Ovary (tissue), 9 donors: Measurements from ENCODE around the gene CCDC83. TPM values are rescaled to one million over a fixed set of nuclear protein-coding genes. Genes with fewer than 3 reads are reported as not detected.
"Not testable (repeated sequence)": the region's sequence is repeated elsewhere in the genome, so short reads cannot be mapped to it uniquely, and the experiment has no call there.

Source experiments
- DNase-seq, 5 donors: peaks; one replicate each; pipeline ENCODE4 v3.0.0-alpha.2; 2019 to 2020
- H3K27ac ChIP-seq, 2 donors: fragments of 200-600 bp; one replicate each; pipeline versions ENCODE4 v1.5.1 to v1.8.0; 2019 to 2022
- H3K27me3 ChIP-seq: fragments of 200-600 bp; one replicate; pipeline ENCODE4 v1.8.0; 2022
- H3K36me3 ChIP-seq: fragments of 200-600 bp; sonication (generic); one replicate; pipeline ENCODE4 v1.5.1; 2019
- H3K4me1 ChIP-seq: one replicate; pipeline ENCODE4 v1.8.1; 2013; ENCODE audit warnings: mild to moderate bottlenecking, moderate library complexity; ENCODE audit not compliant: insufficient read depth
- H3K4me3 ChIP-seq: fragments of 200-600 bp; sonication (generic); one replicate; pipeline ENCODE4 v1.5.1; 2017
- H3K9me3 ChIP-seq, 2 donors: fragments of 200-600 bp in 1 of 2; sonication (generic) in 1 of 2; one replicate each; pipeline versions ENCODE4 v1.5.1 to v1.8.1; 2013 to 2019; ENCODE audit warnings: mild to moderate bottlenecking in 1 of 2, moderate library complexity in 1 of 2
- EP300 ChIP-seq: sonication (generic); formaldehyde crosslinking; IDR thresholded peaks from one replicate; pipeline ENCODE4 v1.6.1; 2017; ENCODE audit warnings: antibody characterized with exemption
- POLR2A ChIP-seq: fragments of 450-650 bp; IDR thresholded peaks from one replicate; pipeline ENCODE4 v1.6.1; 2017; ENCODE audit warnings: antibody characterized with exemption, mild to moderate bottlenecking, moderate library complexity
- WGBS, 3 donors: extraction: QIAGEN DNeasy Blood & Tissue Kit in 1 of 3; methylation state at CpG; one replicate each; pipeline versions ENCODE4 v1.1.5 to v1.1.7; 2013 to 2017; 5-methylcytosine and 5-hydroxymethylcytosine counted together
- intact Hi-C, 4 donors: fragments of 100-400 bp; cut with DNase I; formaldehyde crosslinking; loops; one replicate each; pipeline versions ENCODE4 v1.11.0 to v1.15.1; 2022 to 2023
- polyA plus RNA-seq, 2 donors: library from polyadenylated mRNA; stranded (reverse); fragments of 200-250 nt in 1 of 2; fragments of 350-450 nt in 1 of 2; fragmentation: Illumina TruSeq in 1 of 2; extraction: RNeasy Lipid Tissue Mini Kit (QIAGEN cat#74804) in 1 of 2; gene quantifications; one replicate each; pipeline ENCODE4 v1.2.3, GENCODE V29; 2013 to 2014
- total RNA-seq, 7 donors: library from RNA; depleted of rRNA in 2 of 7; stranded (reverse); fragments of >200 nt in 2 of 7; fragmentation: NEBNext Ultra II Directional in 3 of 7; extraction: Animal tissue kit (Norgen Biotek cat#: 25700) in 3 of 7; gene quantifications; one replicate each; pipeline versions ENCODE4 v1.1.0 to v1.2.4, GENCODE V29; 2016 to 2023
- TF ChIP-seq, protein P1 (sequence below), 3 donors: fragments of 450-650 bp in 2 of 3; fragments of 200-600 bp in 1 of 3; IDR thresholded peaks; one replicate each; pipeline versions ENCODE4 v1.5.1 to v1.8.0; 2016 to 2022; ENCODE audit warnings: antibody characterized with exemption in 3 of 3, mild to moderate bottlenecking in 1 of 3
- donor health status: DM: no; HTN: no; CAD: no; lungs with moderate emphysema.
- donor health status: DM: no; HTN: no; CAD: no.
- donor health status: Bipolar disorder and iron deficiency.
- donor health status: DM: yes; HTN: yes; CAD: no.
- donor health status: DM: no; HTN: no; CAD: no.
- donor health status: DM: yes; HTN: yes; CAD: no.

CCDC83 gene
- total and polyA plus RNA-seq, 9 donors = not detected

DNA sequence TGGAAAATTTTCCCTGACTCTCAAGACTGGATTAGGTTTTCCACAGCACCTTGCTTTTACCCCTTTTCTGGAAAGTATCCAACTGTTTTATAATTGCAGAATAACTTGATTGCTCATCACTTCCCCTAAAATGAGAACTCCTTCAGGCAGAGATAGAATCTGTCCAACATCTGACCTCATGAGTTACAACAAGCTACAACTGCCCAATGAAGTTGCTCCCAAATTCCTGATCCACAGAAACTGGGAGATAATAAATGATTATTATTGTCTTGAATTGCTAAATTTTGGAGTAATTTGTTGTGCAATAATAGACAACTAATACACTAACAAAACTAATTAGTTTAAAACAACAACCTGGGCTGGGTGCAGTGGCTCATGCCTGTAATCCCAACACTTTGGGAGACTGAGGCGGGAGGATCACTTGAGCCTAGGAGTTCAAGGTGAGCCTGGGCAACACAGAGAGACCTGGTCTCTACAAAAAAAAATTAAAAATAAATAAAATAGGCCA is 10.0 kb upstream of the CCDC83 start:
- Histone ChIP-seq H3K4me3 (no peak overlapping the region), H3K27me3 (no peaks in the 10 kb centered on the region), H3K27ac (no peak overlapping the region), H3K36me3 (no peaks in the 10 kb centered on the region), H3K9me3 (no peaks in the 10 kb centered on the region), H3K4me1 (no peaks in the 10 kb centered on the region)
- intact Hi-C loops = no loop called here
- no peak for TF ChIP-seq EP300
- TF ChIP-seq POLR2A = no peak
- TF ChIP-seq, protein P1, sequence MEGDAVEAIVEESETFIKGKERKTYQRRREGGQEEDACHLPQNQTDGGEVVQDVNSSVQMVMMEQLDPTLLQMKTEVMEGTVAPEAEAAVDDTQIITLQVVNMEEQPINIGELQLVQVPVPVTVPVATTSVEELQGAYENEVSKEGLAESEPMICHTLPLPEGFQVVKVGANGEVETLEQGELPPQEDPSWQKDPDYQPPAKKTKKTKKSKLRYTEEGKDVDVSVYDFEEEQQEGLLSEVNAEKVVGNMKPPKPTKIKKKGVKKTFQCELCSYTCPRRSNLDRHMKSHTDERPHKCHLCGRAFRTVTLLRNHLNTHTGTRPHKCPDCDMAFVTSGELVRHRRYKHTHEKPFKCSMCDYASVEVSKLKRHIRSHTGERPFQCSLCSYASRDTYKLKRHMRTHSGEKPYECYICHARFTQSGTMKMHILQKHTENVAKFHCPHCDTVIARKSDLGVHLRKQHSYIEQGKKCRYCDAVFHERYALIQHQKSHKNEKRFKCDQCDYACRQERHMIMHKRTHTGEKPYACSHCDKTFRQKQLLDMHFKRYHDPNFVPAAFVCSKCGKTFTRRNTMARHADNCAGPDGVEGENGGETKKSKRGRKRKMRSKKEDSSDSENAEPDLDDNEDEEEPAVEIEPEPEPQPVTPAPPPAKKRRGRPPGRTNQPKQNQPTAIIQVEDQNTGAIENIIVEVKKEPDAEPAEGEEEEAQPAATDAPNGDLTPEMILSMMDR (IDR thresholded peaks at IDR 0.05) = no peak
- WGBS, 3 donors = 97 to 100% (median 100%) methylated on average over 1 of the region's 1 CpG
- no peak for DNase-seq

GRCh38 chr11:85847436-85847835 is 7.7 kb upstream of the CCDC83 start:
- H3K27me3 ChIP-seq = no peaks in the 10 kb centered on the region
- DNase-seq = no peak
- H3K36me3 ChIP-seq = no peaks in the 10 kb centered on the region
- no peaks in the 10 kb centered on the region for H3K9me3 ChIP-seq
- no peak overlapping the region for H3K27ac ChIP-seq
- H3K4me1 ChIP-seq = no peaks in the 10 kb centered on the region
- intact Hi-C loops = no loop called here
- no peak overlapping the region for H3K4me3 ChIP-seq
- no peak for TF ChIP-seq POLR2A

DNA sequence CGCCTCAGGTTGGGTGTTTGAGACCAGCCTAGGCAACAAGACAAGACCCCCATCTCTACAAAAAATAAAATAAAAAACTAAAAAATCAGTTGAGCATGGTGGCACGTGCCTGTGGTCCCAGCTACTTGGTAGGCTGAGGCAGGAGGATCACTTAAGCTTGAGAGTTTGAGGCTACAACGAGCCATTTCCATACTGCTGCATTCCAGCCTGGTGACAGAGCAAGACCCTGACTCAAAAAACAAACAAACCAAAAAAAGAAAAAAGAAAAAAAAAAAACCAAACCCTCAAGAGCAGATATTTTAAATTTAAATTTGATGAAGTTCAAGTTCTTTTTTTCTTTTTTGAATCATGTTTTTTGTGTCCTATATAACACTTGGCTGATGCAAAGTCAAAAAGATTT is 7.2 kb upstream of the CCDC83 start:
- TF ChIP-seq EP300 (no peak), POLR2A (no peak)
- TF ChIP-seq, protein P1 (IDR thresholded peaks at IDR 0.05) = no peak
- 92 to 94% (median 93%) methylated on average over 3 of the region's 3 CpGs for WGBS, 3 donors
- H3K9me3 ChIP-seq = no peaks in the 10 kb centered on the region
- no peak for DNase-seq
- H3K4me1 ChIP-seq = no peaks in the 10 kb centered on the region
- intact Hi-C loops = no loop called here
- no peak overlapping the region for H3K4me3 ChIP-seq
- no peaks in the 10 kb centered on the region for H3K36me3 ChIP-seq
- H3K27ac ChIP-seq = no peak overlapping the region
- H3K27me3 ChIP-seq = no peaks in the 10 kb centered on the region

- intact Hi-C loops = no loop called here
- 92 to 98% (median 95%) methylated on average over 2 of the region's 2 CpGs for WGBS, 3 donors
- Histone ChIP-seq H3K27me3 (no peaks in the 10 kb centered on the region), H3K36me3 (no peaks in the 10 kb centered on the region), H3K27ac (no peak overlapping the region), H3K4me3 (no peak overlapping the region), H3K9me3 (no peaks in the 10 kb centered on the region), H3K4me1 (no peaks in the 10 kb centered on the region)
- TF ChIP-seq EP300 = no peak
- TF ChIP-seq POLR2A = no peak
- no peak for DNase-seq
Observed at GRCh38 chr11:85848556-85848955, 6.6 kb upstream of the CCDC83 start.

DNA sequence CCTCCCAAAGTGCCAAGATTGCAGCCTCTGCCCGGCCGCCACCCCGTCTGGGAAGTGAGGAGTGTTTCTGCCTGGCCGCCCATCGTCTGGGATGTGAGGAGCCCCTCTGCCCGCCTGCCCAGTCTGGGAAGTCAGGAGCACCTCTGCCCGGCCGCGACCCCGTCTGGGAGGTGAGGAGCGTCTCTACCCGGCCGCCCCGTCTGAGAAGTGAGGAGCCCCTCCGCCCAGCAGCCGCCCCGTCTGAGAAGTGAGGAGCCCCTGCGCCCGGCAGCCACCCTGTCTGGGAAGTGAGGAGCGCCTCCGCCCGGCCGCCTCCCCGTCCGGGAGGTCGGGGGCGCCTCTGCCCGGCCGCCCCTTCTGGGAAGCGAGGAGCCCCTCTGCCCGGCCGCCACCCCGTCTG is 2.4 kb upstream of the CCDC83 start:
- not testable (repeated sequence) for H3K36me3 ChIP-seq, H3K4me3 ChIP-seq, H3K9me3 ChIP-seq, DNase-seq, H3K4me1 ChIP-seq, H3K27ac ChIP-seq, H3K27me3 ChIP-seq
- WGBS, 3 donors = 95 to 98% (median 97%) methylated on average over 32 to 33 of the region's 33 CpGs
- intact Hi-C loops = loop anchor here in 3 of 4 donors (5.0 to 10.0 kb wide), 4 partner anchors 342 to 440 kb away; no protein-coding TSS in a partner anchor

DNA sequence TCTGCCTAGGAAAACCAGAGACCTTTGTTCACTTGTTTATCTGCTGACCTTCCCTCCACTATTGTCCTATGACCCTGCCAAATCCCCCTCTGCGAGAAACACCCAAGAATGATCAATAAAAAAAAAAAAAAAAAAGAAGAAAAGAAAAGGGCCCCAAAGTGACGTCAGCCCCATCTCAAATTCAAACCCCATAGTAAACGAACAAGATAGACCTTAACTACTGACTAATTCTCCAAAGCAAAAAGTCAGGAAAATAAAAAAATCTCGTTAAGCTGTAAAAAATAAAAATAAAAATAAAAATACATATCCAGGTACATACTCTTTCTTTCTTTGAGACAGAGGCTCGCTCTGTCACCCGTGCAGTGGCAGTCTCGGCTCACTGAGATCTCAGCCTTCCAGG is 1.6 kb upstream of the CCDC83 start:
- not testable (repeated sequence) for H3K9me3 ChIP-seq, H3K36me3 ChIP-seq, H3K4me3 ChIP-seq, DNase-seq, H3K27ac ChIP-seq, H3K27me3 ChIP-seq, H3K4me1 ChIP-seq
- 79 to 90% (median 82%) methylated on average over 7 of the region's 7 CpGs for WGBS, 3 donors
- intact Hi-C loops = loop anchor here in 3 of 4 donors (5.0 to 10.0 kb wide), 4 partner anchors 341 to 439 kb away; no protein-coding TSS in a partner anchor
